GM23338 (cell line): ENCODE results near the gene ELAVL2. TPM values are rescaled to one million over a fixed set of nuclear protein-coding genes. Genes with fewer than 3 reads are reported as not detected.
A peak's percentile ranks its signal among the peaks of the same experiment; 100 is the strongest.

Source experiments
- ATAC-seq: fragments of 200-7000 bp; cut with Tn5 transposase; 3 replicates; pipeline ENCODE4 v1.9.1; 2020
- DNase-seq: peaks from one replicate; pipeline ENCODE4 v3.0.0-alpha.2; 2015; ENCODE audit warnings: low spot score
- H2AFZ ChIP-seq: fragments of 200-600 bp; sonication (generic); 2 replicates; pipeline ENCODE4 v1.8.0; 2016; ENCODE audit warnings: antibody characterized with exemption, mild to moderate bottlenecking, moderate library complexity
- H3F3A ChIP-seq: fragments of 200-600 bp; sonication (generic); replicated peaks from 2 replicates; pipeline ENCODE4 v1.8.0; 2017; ENCODE audit warnings: antibody characterized with exemption, mixed run types, low read depth
- H3K27ac ChIP-seq: fragments of 200-600 bp; sonication (generic); 2 replicates; pipeline ENCODE4 v1.6.1; 2016; ENCODE audit warnings: low read depth
- H3K27me3 ChIP-seq: fragments of 200-600 bp; sonication (generic); 2 replicates; pipeline ENCODE4 v1.8.0; 2016; ENCODE audit warnings: mild to moderate bottlenecking, mixed run types, moderate library complexity; ENCODE audit not compliant: insufficient read depth
- H3K36me3 ChIP-seq: fragments of 200-600 bp; sonication (generic); 2 replicates; pipeline ENCODE4 v1.8.0; 2016; ENCODE audit warnings: mild to moderate bottlenecking; ENCODE audit not compliant: insufficient read depth
- H3K4me1 ChIP-seq: fragments of 200-600 bp; sonication (generic); 2 replicates; pipeline ENCODE4 v1.8.0; 2016; ENCODE audit warnings: mild to moderate bottlenecking, moderate library complexity; ENCODE audit not compliant: insufficient read depth
- H3K4me2 ChIP-seq: fragments of 200-600 bp; sonication (generic); 2 replicates; pipeline ENCODE4 v1.7.1; 2017; ENCODE audit warnings: mixed run types
- H3K4me3 ChIP-seq: fragments of 200-600 bp; sonication (generic); 2 replicates; pipeline ENCODE4 v1.6.1; 2016; ENCODE audit warnings: mixed run types
- H3K79me2 ChIP-seq: fragments of 200-600 bp; sonication (generic); replicated peaks from 2 replicates; pipeline ENCODE4 v1.8.0; 2017; ENCODE audit warnings: mild to moderate bottlenecking; ENCODE audit not compliant: insufficient read depth
- H3K9me2 ChIP-seq: fragments of 200-600 bp; sonication (generic); 2 replicates; pipeline ENCODE4 v1.8.0; 2017; ENCODE audit not compliant: insufficient read depth
- H4K20me1 ChIP-seq: fragments of 200-600 bp; sonication (generic); replicated peaks from 2 replicates; pipeline ENCODE4 v1.8.0; 2017; ENCODE audit warnings: mild to moderate bottlenecking; ENCODE audit not compliant: insufficient read depth
- H3K27ac Mint-ChIP-seq: 2 replicates; pipeline ENCODE4 v1.8.0; 2020; ENCODE audit warnings: inconsistent platforms, mild to moderate bottlenecking, moderate library complexity, mixed read lengths
- H3K27me3 Mint-ChIP-seq: 3 replicates; pipeline ENCODE4 v1.8.0; 2022; ENCODE audit warnings: low read depth, mild to moderate bottlenecking, moderate library complexity, mixed read lengths, inconsistent platforms; ENCODE audit not compliant: insufficient read depth, poor library complexity
- H3K36me3 Mint-ChIP-seq: 3 replicates; pipeline ENCODE4 v1.8.0; 2021; ENCODE audit warnings: low read depth, mild to moderate bottlenecking, inconsistent platforms, moderate library complexity, mixed read lengths
- H3K4me1 Mint-ChIP-seq: 3 replicates; pipeline ENCODE4 v1.8.0; 2020; ENCODE audit warnings: mild to moderate bottlenecking, inconsistent platforms, mixed read lengths
- H3K4me3 Mint-ChIP-seq: 3 replicates; pipeline ENCODE4 v1.8.0; 2021; ENCODE audit warnings: moderate library complexity, mild to moderate bottlenecking, inconsistent platforms, mixed read lengths
- H3K9me3 Mint-ChIP-seq: 3 replicates; pipeline ENCODE4 v1.8.0; 2020; ENCODE audit warnings: moderate library complexity, mild to moderate bottlenecking, inconsistent platforms, mixed read lengths
- CREB1 ChIP-seq: fragments of 250-450 bp; sonication (Bioruptor Pico); IDR thresholded peaks from 2 replicates; pipeline ENCODE4 v1.5.0; 2020; ENCODE audit warnings: low read depth, mild to moderate bottlenecking, moderate library complexity
- CTCF ChIP-seq, 2 experiments: fragments of 200-600 bp in 1 of 2; sonication (generic) in 1 of 2; conservative IDR thresholded peaks; 2 replicates each; pipeline versions ENCODE4 v1.5.1 to v1.6.1; 2016 to 2017; ENCODE audit warnings: antibody characterized with exemption in 2 of 2, low read depth in 2 of 2, mild to moderate bottlenecking in 2 of 2, moderate library complexity in 1 of 2
- ETS1 ChIP-seq: IDR thresholded peaks from 2 replicates; pipeline ENCODE4 v1.6.1; 2016; ENCODE audit warnings: antibody characterized with exemption
- EZH2phosphoT487 ChIP-seq: fragments of 200-600 bp; sonication (generic); IDR thresholded peaks from one replicate; pipeline ENCODE4 v1.8.1; 2018; ENCODE audit warnings: antibody characterized with exemption; ENCODE audit not compliant: unreplicated experiment
- JUNB ChIP-seq: IDR thresholded peaks from one replicate; pipeline ENCODE4 v1.6.1; 2016; ENCODE audit warnings: antibody characterized with exemption; ENCODE audit not compliant: unreplicated experiment
- NANOG ChIP-seq: IDR thresholded peaks from 2 replicates; pipeline ENCODE4 v1.6.1; 2016; ENCODE audit warnings: antibody characterized with exemption, borderline replicate concordance
- POLR2AphosphoS5 ChIP-seq: IDR thresholded peaks from 2 replicates; pipeline ENCODE4 v1.6.1; 2016; ENCODE audit warnings: antibody characterized with exemption, low read depth
- STAT1 ChIP-seq: IDR thresholded peaks from one replicate; pipeline ENCODE4 v1.6.1; 2016; ENCODE audit warnings: antibody characterized with exemption; ENCODE audit not compliant: unreplicated experiment
- ZNF114 ChIP-seq: fragments of 250-450 bp; sonication (Bioruptor Pico); IDR thresholded peaks from 2 replicates; pipeline ENCODE4 v1.5.0; 2020; ENCODE audit warnings: mild to moderate bottlenecking, moderate library complexity
- ZNF331 ChIP-seq: fragments of 250-450 bp; sonication (Bioruptor Pico); IDR thresholded peaks from 2 replicates; pipeline ENCODE4 v1.5.0; 2020; ENCODE audit warnings: low read depth, mild to moderate bottlenecking, moderate library complexity
- polyA plus RNA-seq: library from polyadenylated mRNA; unstranded; fragments of >200 nt; fragmentation: Nextera tagmentation; extraction: Ambion mirVana; gene quantifications from 2 replicates; pipeline ENCODE4 v1.2.1, GENCODE V29; 2016
- total RNA-seq: library from RNA; depleted of rRNA; stranded (reverse); fragments of >200 nt; shearing (Covaris generic); gene quantifications from 2 replicates; pipeline ENCODE4 v1.2.3, GENCODE V29; 2014
- TF ChIP-seq, protein P1 (sequence below): IDR thresholded peaks from one replicate; pipeline ENCODE4 v1.6.1; 2018; ENCODE audit warnings: antibody characterized with exemption; ENCODE audit not compliant: unreplicated experiment

Gene ELAVL2
- total and polyA plus RNA-seq, 2 experiments from 2014 or later: 18.6 to 42.4 TPM

DNA sequence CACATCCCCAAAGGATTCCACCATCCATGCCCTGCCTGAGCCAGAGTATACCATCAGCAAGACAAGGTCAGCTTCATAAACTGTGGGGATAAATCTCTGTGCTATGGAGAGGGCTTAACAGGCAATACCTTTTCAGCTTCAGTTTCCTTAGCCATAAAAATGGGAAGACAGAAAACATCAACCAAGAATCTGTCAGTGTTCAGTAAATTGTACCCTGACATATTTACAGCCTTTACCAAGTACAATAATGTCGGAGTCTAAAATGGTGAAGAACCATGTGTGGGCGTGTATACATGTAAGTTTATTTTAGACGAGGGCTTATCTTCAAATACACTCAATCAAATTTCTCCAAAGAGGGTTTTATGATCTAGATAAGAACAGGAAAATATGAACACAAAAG lies 94.7 kb downstream of the ELAVL2 start:
- H3K36me3 ChIP-seq: no peaks in the 10 kb centered on the region
- Mint-ChIP-seq H3K9me3 (no peaks in the 10 kb centered on the region), H3K27me3 (peaks cover 7% of the 10 kb centered on the region), H3K27ac (no peak overlapping the region), H3K4me1 (peaks cover 52% of the 10 kb centered on the region), H3K4me3 (no peak overlapping the region), H3K36me3 (no peaks in the 10 kb centered on the region)
- no peaks in the 10 kb centered on the region for H3K9me2 ChIP-seq
- H4K20me1 ChIP-seq: peaks cover 9% of the 10 kb centered on the region
- H2AFZ ChIP-seq: no peak overlapping the region
- H3K4me2 ChIP-seq: peak overlapping the region; percentile 28; the same call in 1 of the 2 replicates
- H3K4me1 ChIP-seq: peaks cover 48% of the 10 kb centered on the region
- H3F3A ChIP-seq: no peaks in the 10 kb centered on the region
- peaks cover 82% of the 10 kb centered on the region for H3K79me2 ChIP-seq
- no peak overlapping the region for H3K27ac ChIP-seq
- H3K27me3 ChIP-seq: no peaks in the 10 kb centered on the region
- DNase-seq (no peak), ATAC-seq (no peak)
- H3K4me3 ChIP-seq: no peak overlapping the region
- TF ChIP-seq POLR2AphosphoS5 (no peak), ZNF331 (CRISPR knock-in tag) (no peak), STAT1 (no peak), NANOG (no peak), CTCF (conservative IDR thresholded peaks at IDR 0.05; ENCODE audit: low read depth in 2 of 2) (no peak), JUNB (no peak), ETS1 (no peak), CREB1 (no peak)
- TF ChIP-seq, protein P1, sequence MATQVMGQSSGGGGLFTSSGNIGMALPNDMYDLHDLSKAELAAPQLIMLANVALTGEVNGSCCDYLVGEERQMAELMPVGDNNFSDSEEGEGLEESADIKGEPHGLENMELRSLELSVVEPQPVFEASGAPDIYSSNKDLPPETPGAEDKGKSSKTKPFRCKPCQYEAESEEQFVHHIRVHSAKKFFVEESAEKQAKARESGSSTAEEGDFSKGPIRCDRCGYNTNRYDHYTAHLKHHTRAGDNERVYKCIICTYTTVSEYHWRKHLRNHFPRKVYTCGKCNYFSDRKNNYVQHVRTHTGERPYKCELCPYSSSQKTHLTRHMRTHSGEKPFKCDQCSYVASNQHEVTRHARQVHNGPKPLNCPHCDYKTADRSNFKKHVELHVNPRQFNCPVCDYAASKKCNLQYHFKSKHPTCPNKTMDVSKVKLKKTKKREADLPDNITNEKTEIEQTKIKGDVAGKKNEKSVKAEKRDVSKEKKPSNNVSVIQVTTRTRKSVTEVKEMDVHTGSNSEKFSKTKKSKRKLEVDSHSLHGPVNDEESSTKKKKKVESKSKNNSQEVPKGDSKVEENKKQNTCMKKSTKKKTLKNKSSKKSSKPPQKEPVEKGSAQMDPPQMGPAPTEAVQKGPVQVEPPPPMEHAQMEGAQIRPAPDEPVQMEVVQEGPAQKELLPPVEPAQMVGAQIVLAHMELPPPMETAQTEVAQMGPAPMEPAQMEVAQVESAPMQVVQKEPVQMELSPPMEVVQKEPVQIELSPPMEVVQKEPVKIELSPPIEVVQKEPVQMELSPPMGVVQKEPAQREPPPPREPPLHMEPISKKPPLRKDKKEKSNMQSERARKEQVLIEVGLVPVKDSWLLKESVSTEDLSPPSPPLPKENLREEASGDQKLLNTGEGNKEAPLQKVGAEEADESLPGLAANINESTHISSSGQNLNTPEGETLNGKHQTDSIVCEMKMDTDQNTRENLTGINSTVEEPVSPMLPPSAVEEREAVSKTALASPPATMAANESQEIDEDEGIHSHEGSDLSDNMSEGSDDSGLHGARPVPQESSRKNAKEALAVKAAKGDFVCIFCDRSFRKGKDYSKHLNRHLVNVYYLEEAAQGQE: no peak

DNA sequence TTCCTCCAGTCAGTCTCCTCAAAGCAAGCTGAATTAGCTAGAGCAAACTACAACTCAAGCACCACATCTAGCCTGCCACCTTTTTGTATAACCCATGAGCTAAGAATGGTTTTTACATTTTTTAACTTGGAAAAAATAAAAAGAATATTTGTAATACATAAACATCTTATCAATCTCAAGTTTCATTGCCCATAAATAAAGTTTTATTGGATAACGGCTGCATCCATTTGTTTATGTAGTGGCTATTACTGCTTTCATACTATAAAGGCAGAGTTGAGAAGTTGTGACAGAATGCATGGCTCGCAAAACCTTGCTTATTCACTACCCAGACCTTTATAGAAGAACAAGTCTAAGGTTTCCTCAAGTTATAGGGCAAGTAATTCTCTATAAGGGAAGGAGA lies 95.7 kb downstream of the ELAVL2 start:
- no peaks in the 10 kb centered on the region for H3F3A ChIP-seq
- Mint-ChIP-seq H3K27ac (no peak overlapping the region), H3K4me1 (peaks cover 48% of the 10 kb centered on the region), H3K27me3 (peaks cover 4% of the 10 kb centered on the region), H3K9me3 (no peaks in the 10 kb centered on the region), H3K4me3 (no peak overlapping the region), H3K36me3 (no peaks in the 10 kb centered on the region)
- H4K20me1 ChIP-seq: peaks cover 9% of the 10 kb centered on the region
- ATAC-seq: no peak
- peaks cover 82% of the 10 kb centered on the region for H3K79me2 ChIP-seq
- no peak overlapping the region for H2AFZ ChIP-seq
- no peak for DNase-seq
- H3K27me3 ChIP-seq: no peaks in the 10 kb centered on the region
- no peaks in the 10 kb centered on the region for H3K9me2 ChIP-seq
- H3K36me3 ChIP-seq: no peaks in the 10 kb centered on the region
- H3K4me3 ChIP-seq: no peak overlapping the region
- peaks cover 46% of the 10 kb centered on the region for H3K4me1 ChIP-seq
- TF ChIP-seq CTCF (conservative IDR thresholded peaks at IDR 0.05; ENCODE audit: low read depth in 2 of 2) (no peak), EZH2phosphoT487 (no peak), ZNF114 (no peak), NANOG (no peak)
- H3K4me2 ChIP-seq: no peak overlapping the region
- H3K27ac ChIP-seq: no peak overlapping the region
